GM18951 (cell line): Measurements from ENCODE around the gene MYH3.
"Not testable (repeated sequence)": the region's sequence is repeated elsewhere in the genome, so short reads cannot be mapped to it uniquely, and the experiment has no call there.

Experiments used
- POLR2A ChIP-seq: IDR thresholded peaks from 4 replicates; pipeline ENCODE4 v1.6.1; 2011; ENCODE audit warnings: mild to moderate bottlenecking; ENCODE audit not compliant: insufficient read length, insufficient read depth; ENCODE audit errors: extremely low read depth
- in situ Hi-C: fragments of 300-500 bp; cut with MboI; formaldehyde crosslinking; loops from one replicate; pipeline ENCODE4 v1.12.0; 2022; ENCODE audit warnings: low sequenced_read_pairs, mixed read lengths, inconsistent platforms; ENCODE audit not compliant: unreplicated experiment

MYH3 gene

DNA sequence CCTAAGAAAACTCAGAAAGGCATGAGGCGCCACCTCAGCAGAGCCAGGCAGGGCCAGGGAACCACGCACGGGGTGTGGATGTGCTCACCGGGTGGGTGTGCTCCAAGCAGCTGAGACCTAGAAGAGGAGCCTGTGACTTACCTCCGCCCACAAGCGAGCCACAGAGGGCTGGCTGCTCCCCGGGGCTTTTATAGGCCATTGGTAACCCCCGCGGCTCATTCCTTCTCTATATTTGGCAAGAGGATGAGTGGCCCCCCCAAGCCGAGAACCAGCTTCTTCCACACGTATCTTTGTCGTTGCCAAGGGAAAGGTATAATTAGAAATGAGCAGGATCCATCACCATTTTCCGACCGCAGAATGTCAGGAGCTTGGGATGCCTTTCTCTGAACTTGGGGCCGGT lies at the start of gene MYH3:
Gene MYH3, minus strand, starts transcription at position 162 of the 400 bp plus-strand sequence. CDS start 2,245 bp downstream, outside the sequence.
- in situ Hi-C loops: no loop called here

DNA sequence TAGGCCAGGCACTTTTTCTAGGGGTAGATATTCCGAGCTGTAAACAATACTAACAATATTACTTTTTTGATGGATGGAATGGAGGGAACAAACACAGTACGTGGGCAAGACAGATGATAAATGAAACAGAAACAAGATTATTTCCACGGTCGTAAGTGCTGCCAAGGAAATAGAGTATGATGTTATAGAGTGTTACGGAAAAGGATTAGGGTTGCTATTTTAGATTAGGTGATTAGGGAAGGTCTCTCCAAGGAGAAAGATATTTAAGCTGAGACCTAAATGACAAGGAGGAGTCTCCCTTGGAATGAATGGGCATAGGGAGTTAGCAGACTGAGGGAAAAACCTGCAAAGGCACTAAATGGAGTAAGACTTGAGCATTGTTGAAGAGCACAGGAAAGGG lies 48.6 kb upstream of the MYH3 start:
- in situ Hi-C loops: no loop called here
- TF ChIP-seq POLR2A: no peak

More for the DNA sequence above, at the start of gene MYH3:
- TF ChIP-seq POLR2A: no peak

- TF ChIP-seq POLR2A: no peak
- in situ Hi-C loops: no loop called here
Measured at GRCh38 chr17:10702574-10702973, 45.5 kb upstream of the MYH3 start.

DNA sequence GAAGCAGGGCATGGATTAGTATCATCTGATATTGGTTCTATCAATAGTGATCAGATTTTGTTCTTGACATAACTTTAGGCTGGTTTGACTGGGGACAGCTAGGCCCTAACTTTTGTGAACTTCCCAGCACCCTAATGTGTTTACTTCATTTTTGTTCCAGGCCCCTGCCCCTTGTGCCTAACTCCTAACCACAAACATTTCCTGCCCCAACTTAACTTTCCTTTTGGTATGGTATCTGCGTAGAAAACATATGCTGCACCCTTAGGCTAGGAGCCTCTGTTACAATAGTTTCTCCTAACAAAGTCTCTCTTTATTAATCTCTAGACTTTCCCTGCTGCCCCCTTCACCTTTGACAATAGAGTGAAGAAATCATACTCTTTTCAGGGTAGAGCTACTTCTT lies 42.7 kb upstream of the MYH3 start:
- in situ Hi-C loops: no loop called here
- TF ChIP-seq POLR2A: no peak

GRCh38 chr17:10698096-10698818 lies 41.1 kb upstream of the MYH3 start:
- no peak for TF ChIP-seq POLR2A
- in situ Hi-C loops: no loop called here

DNA sequence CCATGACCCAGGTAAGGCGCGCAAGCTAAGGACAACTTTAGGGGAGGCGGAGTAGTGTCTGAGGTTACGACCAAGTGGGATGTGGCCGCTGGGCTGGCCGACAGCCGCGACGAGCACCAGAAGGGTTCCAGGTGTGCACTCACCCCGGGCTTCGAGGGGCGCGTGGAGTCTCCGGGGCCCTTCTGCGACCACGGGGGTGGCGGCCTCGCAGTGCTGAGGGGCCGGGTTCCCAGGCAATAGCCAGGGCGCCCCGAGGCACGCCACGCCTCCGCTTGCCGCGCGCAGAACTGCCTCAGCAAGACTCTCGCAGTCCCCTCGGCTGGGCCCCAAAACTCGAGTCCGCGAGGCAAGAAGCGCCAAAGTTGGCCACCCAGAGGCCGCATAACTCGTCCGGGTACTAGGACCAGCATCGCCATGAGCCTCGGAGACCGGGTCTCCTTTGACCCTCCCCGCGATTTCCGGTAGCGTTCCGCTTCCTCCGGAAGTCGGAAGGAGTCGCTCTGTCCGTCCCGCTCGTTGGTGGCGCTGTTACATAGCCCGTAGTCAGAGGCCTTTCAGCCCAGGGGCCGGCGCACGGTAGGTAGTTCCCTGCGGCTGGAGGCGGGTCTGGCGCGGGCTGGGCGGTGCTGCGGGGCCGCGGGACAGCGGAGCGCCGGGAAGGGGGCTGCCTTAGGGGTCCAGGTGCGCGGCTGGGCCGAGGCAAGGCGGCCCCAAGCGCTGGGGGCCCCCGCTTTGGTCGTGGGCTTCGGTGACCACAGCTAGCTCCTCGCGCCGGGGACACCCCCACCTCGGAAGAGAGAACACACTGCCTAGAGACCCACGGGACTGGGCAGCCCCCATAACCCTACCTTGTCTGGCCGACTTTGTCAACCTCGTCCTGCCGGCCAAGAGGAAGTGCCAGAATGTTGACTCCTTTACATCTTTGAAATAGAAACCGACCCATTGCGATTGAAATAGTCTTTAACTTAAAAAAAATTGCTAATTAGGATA lies 40.3 kb upstream of the MYH3 start, which contains the start of the genes ADPRM and SCO1:
Gene ADPRM, plus strand, starts transcription at position 503 of the 990 bp plus-strand sequence. CDS start 7,333 bp downstream, outside the sequence.
Gene SCO1, minus strand, starts transcription at position 442 of the 990 bp plus-strand sequence. Its CDS starts 26 bp downstream, at position 416.
- peak; percentile 93 for TF ChIP-seq POLR2A
- in situ Hi-C loops: no loop called here

DNA sequence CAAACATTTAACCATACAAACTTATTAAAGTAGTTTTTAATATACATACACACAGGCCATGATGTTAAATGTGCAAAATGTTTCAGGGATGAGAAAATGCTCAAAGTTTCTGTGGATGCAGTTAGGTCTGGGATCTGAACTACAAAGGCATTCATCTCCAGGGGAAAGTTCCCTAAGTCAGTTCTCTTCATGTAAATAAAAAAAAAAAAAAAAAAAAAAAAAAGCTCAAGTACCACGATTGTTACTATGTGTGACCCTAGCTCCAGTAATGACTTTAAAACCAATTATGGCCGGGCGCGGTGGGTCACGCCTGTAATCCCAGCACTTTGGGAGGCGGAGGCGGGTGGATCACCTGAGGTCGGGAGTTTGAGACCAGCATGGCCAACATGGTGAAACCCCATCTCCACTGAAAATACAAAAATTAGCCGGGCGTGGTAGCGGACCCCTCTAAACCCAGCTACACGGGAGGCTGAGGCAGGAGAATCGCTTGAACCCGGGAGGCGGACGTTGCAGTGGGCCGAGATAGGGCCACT lies 38.8 kb upstream of the MYH3 start:
- in situ Hi-C loops: not testable (repeated sequence)

GRCh38 chr17:10687499-10687898 lies 30.4 kb upstream of the MYH3 start:
- in situ Hi-C loops: no loop called here
- no peak for TF ChIP-seq POLR2A

GRCh38 chr17:10683853-10684252 lies 26.7 kb upstream of the MYH3 start:
- no peak for TF ChIP-seq POLR2A
- in situ Hi-C loops: no loop called here

- TF ChIP-seq POLR2A: no peak
Measured at GRCh38 chr17:10681866-10682446, 24.8 kb upstream of the MYH3 start.

GRCh38 chr17:10674704-10675103 lies 17.6 kb upstream of the MYH3 start:
- in situ Hi-C loops: no loop called here
- no peak for TF ChIP-seq POLR2A

More at GRCh38 chr17:10681866-10682446, 24.8 kb upstream of the MYH3 start:
- in situ Hi-C loops: no loop called here

DNA sequence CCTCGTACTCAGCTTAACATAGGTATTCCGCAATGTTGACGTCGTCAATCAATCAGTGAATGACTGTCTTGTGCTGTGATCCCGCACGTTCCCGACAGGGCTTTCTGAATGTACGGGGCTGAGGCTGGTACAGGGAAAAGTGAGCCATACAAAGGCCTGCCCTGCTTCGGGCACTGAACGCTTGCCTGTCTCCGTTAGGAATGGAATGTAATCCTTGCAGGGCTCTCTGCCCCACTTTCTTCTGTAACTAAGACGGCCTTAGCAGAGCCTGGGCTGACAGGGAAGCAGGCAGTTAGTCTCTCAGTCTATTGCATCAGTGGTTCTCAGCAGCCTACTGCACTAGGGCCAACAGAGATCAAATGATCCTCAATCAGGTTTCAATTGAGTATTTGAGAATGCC lies 16.2 kb upstream of the MYH3 start:
- in situ Hi-C loops: no loop called here
- no peak for TF ChIP-seq POLR2A

DNA sequence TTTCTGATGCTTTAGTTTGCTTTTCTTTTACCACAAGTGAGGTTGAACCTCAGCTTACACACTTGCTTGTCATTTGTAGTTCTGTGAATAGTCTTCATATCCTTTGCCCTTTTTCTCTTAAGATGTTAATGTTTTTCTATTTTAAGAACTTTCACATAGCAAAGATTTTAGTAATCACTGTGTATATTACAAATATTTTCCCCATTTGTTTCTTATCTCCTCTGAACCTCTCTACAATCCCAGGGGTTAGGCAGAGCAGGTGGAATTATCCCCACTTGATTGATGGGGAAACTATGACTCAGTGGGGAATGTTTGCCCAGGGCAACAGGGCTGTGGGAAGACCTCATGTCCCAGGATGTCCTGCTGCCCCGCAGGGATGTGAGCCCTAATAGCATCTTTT lies 11.7 kb upstream of the MYH3 start:
- in situ Hi-C loops: no loop called here
- no peak for TF ChIP-seq POLR2A

- no peak for TF ChIP-seq POLR2A
- in situ Hi-C loops: no loop called here
Measured at GRCh38 chr17:10666906-10667305, 9.8 kb upstream of the MYH3 start.
